ENCODE results near the gene RABGAP1L. TPM values are rescaled to one million over a fixed set of nuclear protein-coding genes. Genes with fewer than 3 reads are reported as not detected.
"Not testable (repeated sequence)": the region's sequence is repeated elsewhere in the genome, so short reads cannot be mapped to it uniquely, and the experiment has no call there.

RABGAP1L gene
- total RNA-seq (10 to 100 TPM; 86.5 to 93.6 TPM), polyA plus RNA-seq (10 to 100 TPM; 36.8 to 59.8 (median 37.2) TPM), total RNA-seq (49.8 to 179 (median 104) reads per million in 6 experiments)

DNA sequence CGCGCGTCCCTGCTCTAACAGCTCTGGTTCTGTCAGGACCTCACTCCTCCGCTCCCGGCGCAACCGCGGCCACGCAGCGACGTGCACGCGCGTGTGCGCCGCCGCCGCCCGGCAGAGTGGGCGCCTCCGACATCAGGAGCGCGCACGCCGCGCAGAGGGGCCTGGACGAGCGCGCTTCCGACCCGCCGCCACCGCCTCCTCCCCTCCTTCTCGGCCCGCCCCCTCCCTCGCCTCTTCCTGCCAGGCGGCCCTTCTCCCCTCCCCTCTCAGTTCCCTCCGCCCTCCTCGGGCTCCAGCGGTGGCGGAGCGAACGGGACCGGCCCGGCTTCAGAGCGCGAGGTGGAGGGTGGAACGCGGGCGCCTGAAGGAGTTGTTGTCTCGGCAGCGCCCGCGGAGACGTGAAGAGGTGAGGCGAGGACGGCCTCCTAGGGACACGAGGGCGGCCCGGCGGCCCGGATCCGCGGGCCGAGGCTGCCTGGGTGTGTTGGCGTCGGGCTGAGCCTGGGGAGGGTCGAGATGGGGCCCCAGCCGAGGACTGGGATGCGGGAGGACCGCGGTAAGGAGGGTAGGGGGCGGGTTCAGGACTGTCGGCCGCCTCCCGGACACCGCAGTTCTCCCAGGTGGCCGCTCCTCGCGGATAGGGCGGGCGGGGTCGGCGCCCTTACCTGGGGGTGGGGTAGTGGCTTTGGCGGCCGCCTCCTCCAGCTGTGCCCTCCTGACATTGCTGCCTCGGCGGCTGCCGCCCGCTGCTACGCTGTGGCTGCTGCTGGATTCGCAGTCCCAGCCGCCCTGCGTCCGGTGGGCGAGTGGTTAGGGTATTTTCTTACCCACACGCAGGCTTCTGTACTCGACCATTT, at the start of gene RABGAP1L:
Gene RABGAP1L, plus strand, starts transcription at position 269 of the 857 bp plus-strand sequence.
- no peaks in the 10 kb centered on the region for H3K27me3 Mint-ChIP-seq
- H3K27ac Mint-ChIP-seq = peak within 1 kb of the TSS; percentile 82 to 99 (median 97)
- peak; percentile 87 for ATAC-seq
- no peaks in the 10 kb centered on the region for H3K9me3 Mint-ChIP-seq
- DNase-seq = peak; percentile 81 to 95 (median 92)
- POLR2A ChIA-PET = interaction anchor here (0.5 to 1.4 kb wide), 6 partner anchors 137 to 840 kb away, joined by 3 to 5 read pairs (median 3); partner anchors contain the start of genes CACYBP, KLHL20, PRDX6 and RC3H1
- H3K4me3 Mint-ChIP-seq = peak within 1 kb of the TSS; percentile 88 to 99 (median 96)
- no peaks in the 10 kb centered on the region for H3K36me3 Mint-ChIP-seq
- peaks cover 18 to 50% (median 46%) of the 10 kb centered on the region in 4 donors for H3K4me1 Mint-ChIP-seq

DNA sequence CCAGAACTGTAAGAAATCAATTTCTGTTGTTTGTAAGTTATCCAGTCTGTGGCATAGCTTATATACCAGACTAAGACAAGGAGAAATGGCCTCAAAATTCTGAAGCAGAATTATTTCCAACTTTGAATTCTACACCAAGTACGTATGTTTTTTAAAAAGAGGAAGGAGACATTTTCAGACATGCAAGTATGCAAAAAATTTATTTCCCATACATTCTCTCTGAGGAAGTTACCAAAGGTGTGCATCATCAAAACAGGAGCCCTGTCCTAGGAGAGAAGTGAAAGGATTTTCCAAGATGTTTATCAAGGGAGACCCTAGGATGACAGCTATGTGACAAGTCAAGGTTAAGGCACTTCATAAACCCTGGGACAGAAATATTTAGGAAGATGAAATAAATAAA, 49.3 kb upstream of the RABGAP1L start:
- H3K9me3 Mint-ChIP-seq = no peaks in the 10 kb centered on the region
- peaks cover 0 to 5% (median 3%) of the 10 kb centered on the region in 5 donors for H3K27me3 Mint-ChIP-seq
- peak overlapping the region in 1 of 10 donors; percentile 12 for H3K4me3 Mint-ChIP-seq
- ATAC-seq (no peak), DNase-seq (no peak)
- peaks cover 0 to 5% (median 0%) of the 10 kb centered on the region in 4 donors for H3K4me1 Mint-ChIP-seq
- POLR2A ChIA-PET = no interaction called here
- H3K36me3 Mint-ChIP-seq = no peaks in the 10 kb centered on the region
- peak overlapping the region in 1 of 10 donors; percentile 31 for H3K27ac Mint-ChIP-seq

DNA sequence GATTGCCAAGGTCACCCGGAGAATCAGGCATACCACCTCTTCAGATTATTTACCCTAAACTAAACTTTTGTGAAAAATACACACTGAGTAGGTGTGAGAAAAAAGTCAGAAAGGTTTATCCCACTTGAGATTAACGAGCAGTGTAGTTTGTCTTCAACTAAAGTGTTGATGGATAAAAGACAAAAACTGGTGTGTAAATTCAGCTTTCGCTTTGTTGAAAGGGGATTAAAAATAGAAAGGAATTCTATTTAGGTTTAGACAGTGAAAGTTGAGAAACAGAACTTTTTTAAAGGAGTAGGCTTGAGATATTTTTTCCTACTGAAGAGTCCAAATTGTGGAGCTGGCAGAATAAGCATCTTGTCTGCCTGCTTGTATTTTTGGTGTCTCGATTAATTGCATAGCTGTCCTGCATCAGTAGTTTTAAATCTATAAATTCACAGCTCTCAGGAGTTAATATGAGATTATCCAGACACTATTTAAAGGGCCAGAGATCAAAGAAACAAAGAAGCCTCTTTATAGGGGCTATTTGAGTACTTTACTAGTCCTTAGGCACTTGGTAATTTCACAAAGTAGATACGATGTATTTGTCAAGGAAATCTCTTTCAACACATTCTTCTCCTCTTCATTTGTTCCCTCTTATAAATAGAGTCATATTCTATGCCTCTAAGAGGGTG, 46.7 kb upstream of the RABGAP1L start:
- Mint-ChIP-seq H3K9me3 (no peaks in the 10 kb centered on the region), H3K27ac (no peak overlapping the region), H3K4me3 (no peak overlapping the region), H3K36me3 (no peaks in the 10 kb centered on the region), H3K27me3 (peaks cover 0 to 2% (median 0%) of the 10 kb centered on the region in 5 donors), H3K4me1 (peaks cover 0 to 5% (median 0%) of the 10 kb centered on the region in 4 donors)
- POLR2A ChIA-PET = no interaction called here
- DNase-seq (no peak), ATAC-seq (no peak)

DNA sequence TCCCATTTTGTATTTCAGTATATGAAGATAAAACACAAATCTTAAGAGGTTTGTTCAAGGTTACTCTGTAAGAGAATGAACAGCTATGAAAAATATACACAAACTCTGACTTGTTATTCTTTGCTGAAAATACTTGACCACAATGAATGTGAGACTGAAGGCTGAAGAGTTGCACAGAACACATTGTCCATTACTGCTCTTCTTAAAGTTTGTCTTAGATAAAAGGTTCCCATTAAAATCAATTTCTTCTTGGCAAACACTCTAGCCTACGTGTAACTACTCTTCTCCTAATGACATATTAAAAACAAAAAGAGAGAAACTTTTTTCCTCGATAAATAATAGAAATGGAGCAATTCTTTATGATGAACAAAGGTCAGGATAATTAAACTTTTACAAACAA, 45.2 kb upstream of the RABGAP1L start:
- peaks cover 0 to 5% (median 0%) of the 10 kb centered on the region in 4 donors for H3K4me1 Mint-ChIP-seq
- POLR2A ChIA-PET = no interaction called here
- no peak for DNase-seq
- H3K36me3 Mint-ChIP-seq = no peaks in the 10 kb centered on the region
- H3K9me3 Mint-ChIP-seq = no peaks in the 10 kb centered on the region
- no peak overlapping the region for H3K4me3 Mint-ChIP-seq
- H3K27me3 Mint-ChIP-seq = peaks cover 0 to 4% (median 0%) of the 10 kb centered on the region in 5 donors
- no peak for ATAC-seq
- H3K27ac Mint-ChIP-seq = no peak overlapping the region

DNA sequence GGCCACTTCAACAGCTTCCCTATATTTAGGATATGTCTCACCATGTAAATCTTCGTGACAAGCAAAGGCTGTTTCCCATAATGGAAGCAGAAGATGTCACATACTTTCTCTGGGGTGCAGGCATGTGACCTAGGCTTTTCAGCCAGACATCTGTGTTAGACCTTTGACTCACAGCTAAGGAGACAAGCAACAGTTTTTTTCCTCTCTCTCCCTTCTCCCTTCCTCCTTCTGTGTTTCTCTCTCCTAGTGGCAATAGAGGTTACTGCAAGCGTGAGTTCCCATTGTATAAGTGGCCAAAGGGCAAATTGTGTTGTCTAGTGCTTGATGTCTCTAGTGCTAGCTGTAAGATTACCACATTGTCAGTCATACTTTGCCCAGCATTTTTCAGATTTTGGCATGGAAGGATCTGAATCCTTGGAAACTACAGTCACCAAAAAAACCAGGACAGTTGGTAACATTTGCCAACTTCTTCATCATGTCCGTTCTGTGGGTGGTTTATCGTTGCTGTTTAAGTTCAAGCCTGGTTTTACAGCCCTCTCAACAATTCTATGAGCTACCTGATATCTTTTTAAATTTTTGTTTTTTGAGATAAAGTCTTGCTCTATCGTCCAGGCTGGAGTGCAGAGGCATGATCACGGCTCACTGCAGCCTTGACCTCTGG, 44.4 kb upstream of the RABGAP1L start:
- peaks cover 0 to 4% (median 0%) of the 10 kb centered on the region in 4 donors for H3K4me1 Mint-ChIP-seq
- H3K27ac Mint-ChIP-seq = peak overlapping the region in 1 of 10 donors; percentile 12
- no peak overlapping the region for H3K4me3 Mint-ChIP-seq
- peaks cover 0 to 4% (median 0%) of the 10 kb centered on the region in 5 donors for H3K27me3 Mint-ChIP-seq
- ATAC-seq (peak; percentile 49 to 72), DNase-seq (peak in 5 of 10 donors; percentile 6 to 29 (median 26))
- H3K9me3 Mint-ChIP-seq = no peaks in the 10 kb centered on the region
- no peaks in the 10 kb centered on the region for H3K36me3 Mint-ChIP-seq
- POLR2A ChIA-PET = no interaction called here

DNA sequence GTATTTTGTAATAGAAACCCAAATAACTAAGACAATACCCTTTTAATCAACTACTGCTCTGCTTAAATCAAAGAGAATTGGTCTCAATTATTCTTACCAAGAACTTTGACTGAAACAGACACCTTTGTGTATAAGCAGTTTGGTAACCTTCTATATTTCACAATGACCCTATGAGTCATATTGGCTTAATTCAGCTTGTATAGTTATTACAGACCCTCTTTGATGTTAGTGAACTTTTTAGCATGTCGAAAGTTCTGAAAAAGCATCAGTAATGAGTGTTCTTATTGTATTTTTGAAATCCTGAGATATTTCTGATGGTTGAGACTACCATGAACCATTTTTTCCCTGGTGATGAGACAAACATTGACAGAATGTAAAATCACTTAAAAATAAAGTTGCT, 43.3 kb upstream of the RABGAP1L start:
- Mint-ChIP-seq H3K27ac (no peak overlapping the region), H3K4me1 (no peaks in the 10 kb centered on the region), H3K36me3 (peaks cover 0 to 1% (median 0%) of the 10 kb centered on the region in 3 donors), H3K4me3 (no peak overlapping the region), H3K9me3 (peaks cover 0 to 3% (median 0%) of the 10 kb centered on the region in 9 donors), H3K27me3 (peaks cover 0 to 8% (median 0%) of the 10 kb centered on the region in 5 donors)
- ATAC-seq (no peak), DNase-seq (no peak)
- POLR2A ChIA-PET = no interaction called here

DNA sequence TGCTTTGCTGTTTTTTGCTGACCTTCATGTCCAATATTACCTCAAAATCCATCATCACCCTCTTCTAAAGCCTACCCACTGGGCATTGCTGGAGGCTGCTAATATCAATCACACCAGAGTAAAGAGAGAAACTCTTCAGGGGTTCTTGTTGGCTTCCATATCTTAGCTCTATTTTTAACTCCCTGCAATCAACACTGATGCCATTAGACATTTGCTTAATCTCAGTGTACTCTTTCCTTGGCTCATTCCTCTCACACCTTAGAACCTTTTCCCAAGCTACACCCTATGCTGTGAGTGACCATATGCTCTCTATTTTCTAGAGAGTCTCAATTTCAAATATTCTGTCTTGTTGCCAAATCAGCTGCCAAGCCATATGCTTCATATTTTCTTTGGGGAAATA, 40.6 kb upstream of the RABGAP1L start:
- DNase-seq (no peak), ATAC-seq (no peak)
- Mint-ChIP-seq H3K27ac (no peak overlapping the region), H3K4me1 (no peaks in the 10 kb centered on the region), H3K27me3 (peaks cover 0 to 8% (median 0%) of the 10 kb centered on the region in 5 donors), H3K4me3 (no peak overlapping the region), H3K9me3 (peaks cover 5 to 22% (median 12%) of the 10 kb centered on the region in 9 donors), H3K36me3 (peaks cover 0 to 18% (median 3%) of the 10 kb centered on the region in 3 donors)
- POLR2A ChIA-PET = no interaction called here

DNA sequence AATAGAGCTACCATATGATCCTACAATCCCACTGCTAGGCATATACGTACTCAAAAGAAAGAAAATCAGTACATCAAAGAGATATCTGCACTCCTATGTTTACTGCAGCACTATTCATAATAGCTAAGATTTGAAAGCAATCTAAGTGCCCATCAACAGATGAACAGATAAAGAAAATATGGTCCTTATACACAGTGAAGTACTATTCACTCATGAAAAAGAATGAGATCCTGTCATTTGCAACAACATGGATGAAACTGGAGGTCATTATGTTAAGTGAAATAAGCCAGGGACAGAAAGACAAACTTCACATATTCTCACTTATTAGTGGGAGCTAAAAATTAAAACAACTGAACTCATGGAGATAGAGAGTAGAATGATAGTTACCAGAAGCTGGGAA, 37.0 kb upstream of the RABGAP1L start:
- H3K27ac Mint-ChIP-seq, H3K4me3 Mint-ChIP-seq, H3K4me1 Mint-ChIP-seq, ATAC-seq, H3K27me3 Mint-ChIP-seq, DNase-seq, POLR2A ChIA-PET: not testable (repeated sequence)
- Mint-ChIP-seq H3K9me3 (peaks cover 10 to 57% (median 37%) of the 10 kb centered on the region in 9 donors), H3K36me3 (peaks cover 0 to 27% (median 12%) of the 10 kb centered on the region in 3 donors)

DNA sequence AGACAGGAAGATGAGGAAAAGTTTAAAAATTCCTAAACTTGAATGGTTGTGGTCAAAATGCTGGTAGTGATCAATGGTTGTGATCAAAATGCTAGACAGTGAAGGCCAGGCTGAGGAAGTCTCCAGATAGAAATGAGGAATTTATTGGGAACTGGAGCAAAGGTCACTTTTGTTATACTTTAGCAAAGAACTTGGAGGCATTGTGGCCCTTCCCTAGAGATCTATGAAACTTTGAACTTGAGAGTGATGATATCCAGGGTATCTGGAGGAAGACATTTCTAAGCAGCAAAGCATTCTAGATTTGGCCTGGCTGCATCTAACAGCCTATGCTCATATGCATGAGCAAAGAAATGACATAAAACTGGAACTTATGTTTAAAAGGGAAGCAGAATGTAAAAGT, 35.5 kb upstream of the RABGAP1L start:
- H3K4me1 Mint-ChIP-seq = peaks cover 0 to 10% (median 0%) of the 10 kb centered on the region in 4 donors
- ATAC-seq (no peak), DNase-seq (no peak)
- H3K27ac Mint-ChIP-seq = no peak overlapping the region
- H3K36me3 Mint-ChIP-seq = peaks cover 0 to 27% (median 14%) of the 10 kb centered on the region in 3 donors
- POLR2A ChIA-PET = no interaction called here
- no peak overlapping the region for H3K4me3 Mint-ChIP-seq
- H3K27me3 Mint-ChIP-seq = peaks cover 0 to 5% (median 0%) of the 10 kb centered on the region in 5 donors
- peaks cover 10 to 65% (median 41%) of the 10 kb centered on the region in 9 donors for H3K9me3 Mint-ChIP-seq

DNA sequence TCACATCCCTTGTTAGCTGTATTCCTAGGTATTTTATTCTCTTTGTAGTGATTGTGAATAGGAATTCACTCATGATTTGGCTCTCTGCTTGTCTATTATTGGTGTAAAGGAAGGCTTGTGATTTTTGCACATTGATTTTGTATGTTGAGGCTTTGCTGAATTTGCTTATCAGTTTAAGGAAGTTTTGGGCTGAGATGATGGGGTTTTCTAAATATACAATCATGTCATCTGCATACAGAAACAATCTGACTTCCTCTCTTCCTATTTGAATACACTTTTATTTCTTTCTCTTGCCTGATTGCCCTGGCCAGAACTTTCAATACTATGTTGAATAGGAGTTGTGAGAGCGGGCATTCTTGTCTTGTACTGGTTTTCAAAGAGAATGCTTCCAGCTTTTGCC, 32.1 kb upstream of the RABGAP1L start:
- not testable (repeated sequence) for H3K27me3 Mint-ChIP-seq, ATAC-seq, DNase-seq, H3K4me3 Mint-ChIP-seq
- Mint-ChIP-seq H3K4me1 (peaks cover 0 to 10% (median 2%) of the 10 kb centered on the region in 4 donors), H3K36me3 (peaks cover 4 to 33% (median 20%) of the 10 kb centered on the region in 3 donors), H3K9me3 (peaks cover 12 to 76% (median 52%) of the 10 kb centered on the region in 9 donors), H3K27ac (peak overlapping the region in 2 of 10 donors; percentile 12 to 21)
- POLR2A ChIA-PET = interaction anchor here (0.6 kb wide), 1 partner anchor 392 kb away, joined by 3 read pairs; no protein-coding TSS in a partner anchor

DNA sequence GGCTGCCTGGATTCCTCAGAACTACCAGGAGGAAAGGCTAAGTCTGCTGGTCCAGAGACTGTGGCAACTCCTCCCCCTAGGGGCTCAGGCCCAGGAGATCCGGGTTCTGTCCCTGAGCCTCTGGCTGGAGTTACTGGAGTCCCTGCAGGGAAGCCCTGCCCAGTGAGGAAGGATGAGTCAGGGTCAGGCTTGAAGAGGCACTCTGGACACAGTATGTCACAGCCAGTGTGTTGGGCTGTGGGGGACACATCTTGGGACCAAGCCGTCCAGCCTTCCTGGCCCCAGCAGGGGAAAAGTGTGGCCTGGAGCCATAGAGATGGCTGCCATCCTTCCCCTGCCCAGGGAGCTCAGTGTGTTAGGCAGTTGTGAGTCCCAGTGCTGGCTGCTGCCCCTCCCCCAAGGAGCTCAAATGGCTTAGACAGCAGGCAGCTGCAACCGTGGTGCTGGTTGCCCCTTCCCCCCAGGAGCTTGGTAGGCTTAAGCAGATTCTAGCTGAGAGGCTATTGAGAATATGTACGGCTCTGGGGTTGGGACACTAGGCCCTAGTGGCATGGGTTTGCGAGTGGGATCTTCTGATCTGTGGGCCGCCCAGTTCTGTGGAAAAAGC, 28.2 kb upstream of the RABGAP1L start:
- POLR2A ChIA-PET = no interaction called here
- Mint-ChIP-seq H3K36me3 (peaks cover 4 to 18% (median 10%) of the 10 kb centered on the region in 3 donors), H3K4me1 (peaks cover 0 to 14% (median 2%) of the 10 kb centered on the region in 4 donors), H3K9me3 (peaks cover 4 to 39% (median 24%) of the 10 kb centered on the region in 9 donors), H3K27me3 (peaks cover 0 to 10% (median 0%) of the 10 kb centered on the region in 5 donors), H3K4me3 (no peak overlapping the region), H3K27ac (no peak overlapping the region)
- DNase-seq (no peak), ATAC-seq (no peak)

Measured in naive thymus-derived CD8-positive, alpha-beta T cell (primary cell).